Activated CD8-positive, alpha-beta memory T cell treated with anti-CD3 and anti-CD28 coated beads, Interleukin-2, amount 50 U/mL, for 24 hours (primary cell): ENCODE measurements around the gene TUBB2B.
"Not testable (repeated sequence)": the region's sequence is repeated elsewhere in the genome, so short reads cannot be mapped to it uniquely, and the experiment has no call there.

ENCODE experiments used
- DNase-seq: peaks from one replicate; pipeline ENCODE4 v3.0.0-alpha.2; 2020; ENCODE audit errors: extremely low read depth

Gene TUBB2B

DNA sequence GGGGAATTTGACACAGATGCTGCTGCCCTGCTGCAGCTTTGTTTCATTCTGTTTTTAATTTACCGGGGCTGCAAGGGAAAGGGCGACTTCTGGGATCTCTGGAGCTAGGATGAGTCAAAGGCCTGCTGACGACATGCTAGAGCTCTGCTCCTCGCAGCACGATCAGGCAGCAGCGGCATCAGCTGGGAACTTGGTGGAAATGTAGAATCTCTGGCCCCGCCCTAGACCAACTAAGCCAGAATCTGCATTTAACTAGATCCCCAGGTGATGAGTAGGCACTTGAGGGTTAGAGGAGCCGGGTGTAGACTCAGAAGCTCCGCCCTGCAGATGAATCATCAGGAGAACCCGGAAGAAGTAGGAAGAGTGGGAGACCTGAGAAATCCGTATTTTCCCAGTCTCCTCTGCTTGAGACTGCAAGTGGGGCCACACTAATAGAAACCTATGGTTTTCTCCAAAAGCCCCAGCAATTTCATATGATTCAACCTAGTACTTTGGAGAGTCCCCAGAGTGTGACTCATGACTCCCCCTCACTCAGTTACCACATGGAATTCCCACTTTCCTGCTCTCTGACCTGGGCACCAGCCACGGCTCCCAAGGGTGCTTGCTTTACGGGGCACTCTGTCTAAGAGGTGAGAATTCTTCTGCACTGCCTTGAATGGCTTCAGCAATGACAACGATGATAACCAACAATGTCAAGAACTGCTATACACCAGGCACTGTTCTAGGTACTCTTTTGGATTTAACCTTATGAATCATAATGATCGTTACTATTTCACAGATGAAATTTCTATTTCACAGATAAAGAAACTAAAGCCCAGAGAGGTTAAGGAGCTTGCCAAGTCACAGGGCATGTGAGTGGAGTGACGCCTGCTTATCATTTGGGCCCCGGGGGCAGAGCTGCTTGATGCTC is 18.1 kb downstream of the TUBB2B start:
- DNase-seq: peak; percentile 44

DNA sequence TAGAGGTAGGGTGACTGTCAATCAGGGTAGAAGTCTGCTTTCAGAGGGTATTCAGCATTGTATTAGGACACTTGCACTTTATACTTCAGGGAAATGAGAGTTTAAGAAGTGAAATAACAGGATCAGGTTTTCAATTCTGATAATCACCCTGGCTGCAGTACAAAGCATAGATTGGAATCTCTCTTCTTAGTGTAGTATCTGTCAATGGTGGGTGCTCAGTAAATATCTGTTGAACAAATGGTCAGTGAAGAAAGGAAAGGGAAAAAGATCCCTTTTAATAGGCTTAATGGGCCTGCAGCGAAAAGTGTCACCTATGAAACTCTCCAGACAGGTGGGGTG is 18.7 kb downstream of the TUBB2B start:
- no peak for DNase-seq

DNA sequence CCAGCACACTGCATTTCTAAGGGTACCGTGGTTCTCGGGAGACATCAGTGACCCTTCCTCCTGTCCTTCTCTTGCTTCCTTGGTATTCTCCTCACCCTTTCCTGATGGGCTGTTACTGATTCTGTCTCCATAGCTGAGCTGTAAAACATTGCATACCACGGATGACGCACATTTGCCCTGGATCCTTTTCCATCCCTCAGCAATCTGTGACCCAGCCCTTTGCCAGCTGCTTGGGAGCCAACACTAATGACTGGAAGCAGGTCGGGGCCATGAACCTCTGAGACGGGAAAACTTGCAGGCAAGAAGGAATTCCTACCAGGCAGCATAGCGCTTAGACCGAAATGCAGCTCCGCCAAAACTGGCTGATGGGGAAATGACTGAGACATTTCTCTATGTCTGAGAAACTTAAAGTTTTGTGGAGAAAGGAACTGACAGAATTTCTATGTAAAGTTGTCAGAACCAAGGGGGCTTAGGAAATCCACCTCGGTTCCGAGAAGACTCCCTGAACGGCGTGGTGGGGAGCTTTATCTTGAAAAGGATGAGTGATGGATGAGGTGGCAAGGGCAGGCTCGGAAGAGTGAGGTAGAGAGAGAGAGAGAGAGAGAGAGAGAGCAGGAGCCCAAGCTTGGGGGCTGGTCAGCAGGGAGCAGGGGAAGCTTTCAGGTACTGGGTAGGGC is 19.2 kb downstream of the TUBB2B start:
- no peak for DNase-seq

DNA sequence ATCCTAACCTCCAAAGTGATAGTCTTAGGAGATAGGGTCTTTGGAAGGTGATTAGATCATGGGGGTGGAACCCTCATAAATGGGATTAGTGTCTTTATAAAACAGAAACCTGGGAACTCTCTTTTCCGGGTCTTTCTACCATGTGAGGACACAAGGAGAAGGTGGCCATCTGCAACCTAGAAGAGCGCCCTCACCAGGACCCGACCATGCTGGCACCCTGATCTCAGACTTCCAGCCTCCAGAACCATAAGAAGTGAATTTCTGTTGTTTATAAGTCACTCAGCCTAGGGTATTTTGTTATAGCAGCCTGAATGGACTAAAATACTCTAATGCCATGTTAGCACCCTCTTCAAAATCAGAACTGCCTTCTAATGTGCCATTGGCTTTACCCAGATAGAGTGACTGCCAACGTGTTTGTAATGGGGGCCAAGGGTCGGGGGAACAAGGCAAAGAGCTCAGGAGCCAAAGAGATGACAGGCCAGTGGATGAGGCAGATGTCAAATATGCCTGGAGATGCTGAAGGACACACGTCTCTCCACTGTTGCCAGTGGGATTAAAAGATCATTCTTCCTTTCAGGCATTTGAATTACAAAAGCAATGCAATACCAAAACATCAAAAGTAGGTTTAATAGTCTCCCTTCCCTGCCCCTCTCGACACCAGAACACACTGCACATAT is 21.0 kb downstream of the TUBB2B start:
- no peak for DNase-seq

DNA sequence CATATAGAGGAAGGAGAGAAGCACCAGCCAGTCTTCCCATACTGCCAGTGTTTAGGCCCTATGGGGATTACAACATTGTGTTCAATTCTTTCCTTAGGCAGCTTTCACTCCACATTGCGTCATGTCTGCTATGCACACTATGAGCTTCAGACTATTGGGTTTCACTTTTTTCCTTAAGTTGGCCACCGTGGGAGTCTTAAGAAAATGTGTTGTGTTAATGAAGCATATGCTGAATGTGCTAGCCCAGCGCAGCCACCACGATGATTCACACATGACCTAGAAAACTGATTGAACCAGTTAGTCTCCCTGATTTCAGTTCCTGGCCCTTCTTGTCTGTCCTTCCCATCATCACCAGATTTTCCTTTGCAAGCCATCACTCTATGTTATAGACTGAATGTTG is 21.5 kb downstream of the TUBB2B start:
- no peak for DNase-seq

DNA sequence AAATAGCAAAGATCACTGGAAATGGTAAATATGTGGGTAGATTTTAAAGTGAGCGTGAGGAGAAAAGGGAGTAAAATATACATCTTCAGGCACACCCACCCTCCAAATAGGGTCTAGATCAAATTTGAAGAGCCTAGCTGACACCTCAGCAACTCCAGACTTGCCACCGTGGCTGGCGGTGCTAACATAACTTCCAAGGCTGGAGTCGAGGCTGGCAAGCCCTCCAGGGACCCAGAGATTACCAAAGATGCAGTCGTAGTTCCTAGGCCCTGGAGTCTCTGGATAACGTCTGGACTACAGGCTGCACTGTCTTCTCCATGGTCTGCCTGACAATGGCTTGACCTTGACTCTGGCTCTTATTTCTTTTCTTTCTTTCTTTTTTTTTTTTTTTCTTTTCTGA is 22.5 kb downstream of the TUBB2B start:
- DNase-seq: no peak

DNA sequence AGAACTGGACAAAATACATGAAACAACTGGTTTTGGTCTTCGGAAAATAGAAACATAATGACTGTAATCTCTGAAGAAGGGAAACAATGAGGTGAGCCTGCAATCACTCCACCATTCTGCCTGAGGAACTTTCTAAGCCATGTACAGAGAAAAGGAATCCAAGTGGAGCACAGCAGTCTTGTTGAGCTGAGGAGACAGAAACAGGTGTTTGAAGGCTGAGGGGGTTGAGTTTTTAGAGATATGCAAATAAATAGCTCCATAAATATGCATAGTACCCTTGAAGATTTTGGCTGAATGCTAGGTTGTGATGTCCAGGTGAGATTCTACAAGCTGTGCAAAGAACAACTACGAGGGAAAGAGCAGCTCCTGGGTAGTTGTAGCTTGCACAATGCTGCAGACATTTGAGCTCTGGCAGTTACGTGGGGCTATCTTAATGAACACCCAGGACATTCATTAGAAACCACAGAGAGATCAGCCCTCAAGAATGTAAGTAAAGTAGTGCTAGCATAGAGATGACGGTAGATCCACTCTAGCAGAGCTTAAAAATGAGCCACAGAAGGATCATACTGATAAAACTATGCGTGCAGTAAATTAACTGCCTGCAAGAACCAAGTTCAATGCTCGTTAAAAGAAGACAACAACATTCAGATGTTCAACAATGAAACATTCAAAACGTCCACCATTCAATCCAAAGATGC is 24.3 kb downstream of the TUBB2B start:
- DNase-seq: no peak

DNA sequence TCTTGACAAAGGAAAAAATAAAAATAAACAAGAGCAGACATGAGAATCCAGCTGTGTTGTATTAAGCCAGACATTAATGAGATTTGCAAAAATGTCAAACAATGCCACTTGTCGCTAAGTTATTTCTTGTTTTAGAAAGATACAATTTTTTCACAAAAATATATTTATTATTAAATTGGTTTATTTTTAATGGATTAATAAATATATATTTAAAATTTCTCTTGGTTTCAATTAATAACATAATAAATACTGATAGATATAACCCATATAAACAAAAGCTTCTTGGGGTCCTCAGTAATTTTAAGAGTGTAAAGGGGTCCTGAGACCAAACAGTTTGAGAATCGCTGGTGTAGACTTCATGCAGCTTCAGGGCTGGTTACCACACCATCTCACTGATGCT is 26.1 kb downstream of the TUBB2B start:
- no peak for DNase-seq

DNA sequence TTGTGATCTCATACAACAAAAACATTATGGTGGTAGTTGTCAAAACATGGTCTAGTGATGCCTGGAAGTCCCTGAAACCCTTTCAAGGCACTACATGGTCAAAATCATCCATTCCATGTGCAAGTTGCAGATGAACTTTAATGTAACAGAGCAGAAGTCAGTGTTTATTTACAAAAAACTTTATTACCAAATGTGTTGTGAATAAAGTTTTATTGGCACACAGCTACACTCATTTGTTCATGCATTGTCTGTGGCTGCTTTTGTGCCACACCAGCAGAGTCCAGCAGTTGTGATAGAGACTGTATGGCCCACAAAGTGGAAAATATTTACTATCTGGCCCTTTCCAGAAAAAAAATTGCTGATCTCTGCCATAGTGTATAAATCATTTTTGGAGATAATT is 26.8 kb downstream of the TUBB2B start:
- DNase-seq: no peak

DNA sequence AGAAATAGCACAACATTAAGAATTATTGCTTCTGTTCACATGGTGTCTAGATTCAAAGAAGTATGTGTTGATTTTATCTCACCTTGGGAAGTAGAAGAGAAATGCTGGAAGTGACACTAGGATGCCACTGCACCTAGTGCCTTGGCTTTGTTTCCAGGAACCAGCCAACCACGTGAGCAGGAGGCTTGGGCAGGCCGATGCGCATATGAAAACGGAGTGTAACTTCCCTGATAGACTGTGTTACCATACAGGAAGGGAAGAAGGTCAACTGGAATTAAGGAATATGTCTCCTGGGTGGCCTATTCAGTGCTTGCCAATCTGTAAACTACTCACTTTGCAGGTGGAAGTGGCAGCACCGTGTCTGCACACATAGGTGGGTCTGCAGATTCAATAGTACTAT is 28.1 kb downstream of the TUBB2B start:
- DNase-seq: no peak

DNA sequence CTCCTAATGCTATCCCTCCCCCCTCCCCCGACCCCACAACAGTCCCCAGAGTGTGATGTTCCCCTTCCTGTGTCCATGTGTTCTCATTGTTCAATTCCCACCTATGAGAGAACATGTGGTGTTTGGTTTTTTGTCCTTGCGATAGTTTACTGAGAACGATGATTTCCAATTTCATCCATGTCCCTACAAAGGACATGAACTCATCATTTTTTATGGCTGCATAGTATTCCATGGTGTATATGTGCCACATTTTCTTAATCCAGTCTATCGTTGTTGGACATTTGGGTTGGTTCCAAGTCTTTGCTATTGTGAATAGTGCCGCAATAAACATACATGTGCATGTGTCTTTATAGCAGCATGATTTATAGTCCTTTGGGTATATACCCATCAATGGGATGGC is 29.7 kb downstream of the TUBB2B start:
- not testable (repeated sequence) for DNase-seq

DNA sequence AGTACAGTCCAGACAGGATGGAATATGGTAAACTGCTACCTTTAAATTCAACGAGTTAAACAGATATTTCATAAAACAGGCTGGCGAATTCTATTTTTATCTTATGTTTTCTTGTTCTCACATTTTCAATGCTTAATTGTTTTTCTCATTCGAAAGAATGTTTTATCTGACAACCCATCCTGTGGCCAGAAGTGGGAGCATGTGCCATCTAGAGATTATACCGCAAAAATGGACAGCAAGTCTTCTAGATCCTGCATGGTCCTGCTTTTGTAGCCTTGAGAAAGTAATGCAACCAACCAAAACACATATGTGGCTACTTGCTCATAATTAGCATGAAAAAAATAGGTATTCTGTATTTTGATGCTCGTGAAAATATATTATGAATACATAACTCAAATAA is 30.7 kb downstream of the TUBB2B start:
- DNase-seq: no peak

DNA sequence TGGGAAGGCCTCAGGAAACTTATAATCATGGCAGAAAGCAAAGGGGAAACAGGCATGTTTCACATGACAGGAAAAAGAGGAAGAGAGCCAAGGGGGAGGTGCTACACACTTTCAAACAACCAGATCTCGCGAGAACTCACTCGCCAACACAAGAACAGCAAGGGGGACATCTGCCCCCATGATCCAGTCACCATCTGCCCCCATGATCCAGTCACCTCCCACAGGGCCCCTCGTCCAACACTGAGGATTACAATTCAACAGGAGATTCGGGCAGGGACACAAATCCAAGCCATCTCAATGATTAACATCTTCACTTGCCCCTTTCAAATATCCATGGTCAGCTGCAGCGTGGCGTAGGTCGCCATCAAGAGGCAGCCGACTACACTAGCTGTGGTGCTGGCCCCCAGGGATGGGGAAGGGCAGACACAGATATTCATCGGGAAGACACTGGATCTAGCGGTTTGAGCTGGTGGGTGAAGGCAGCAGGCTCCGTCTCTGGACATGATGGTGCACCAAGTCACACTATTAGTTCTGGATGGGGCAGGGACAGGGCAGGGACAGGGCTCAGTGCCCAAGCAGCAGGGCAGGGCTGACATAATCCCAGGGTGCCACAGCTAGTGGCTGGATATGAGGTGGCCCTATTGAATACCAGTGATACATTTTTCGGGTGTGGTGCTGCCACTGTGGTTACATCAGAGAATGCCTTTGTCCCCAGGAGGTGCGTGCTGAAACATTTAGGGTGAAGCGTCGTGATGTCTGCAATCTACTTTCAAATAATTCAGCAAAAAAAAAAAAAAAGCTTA is 31.6 kb downstream of the TUBB2B start:
- no peak for DNase-seq

DNA sequence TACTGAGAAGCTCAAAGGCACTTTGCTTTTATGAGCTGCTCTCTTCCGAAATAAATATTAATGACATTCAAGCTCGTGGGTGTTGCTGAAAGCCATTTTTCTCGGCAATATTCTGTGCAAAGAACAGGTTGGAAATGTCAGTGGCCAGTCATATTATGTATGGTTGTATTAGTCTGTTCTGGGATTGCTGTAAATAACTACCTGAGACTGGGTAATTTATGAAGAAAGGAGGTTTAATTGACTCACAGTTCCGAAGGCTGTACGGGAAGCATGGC is 32.1 kb downstream of the TUBB2B start:
- DNase-seq: no peak

DNA sequence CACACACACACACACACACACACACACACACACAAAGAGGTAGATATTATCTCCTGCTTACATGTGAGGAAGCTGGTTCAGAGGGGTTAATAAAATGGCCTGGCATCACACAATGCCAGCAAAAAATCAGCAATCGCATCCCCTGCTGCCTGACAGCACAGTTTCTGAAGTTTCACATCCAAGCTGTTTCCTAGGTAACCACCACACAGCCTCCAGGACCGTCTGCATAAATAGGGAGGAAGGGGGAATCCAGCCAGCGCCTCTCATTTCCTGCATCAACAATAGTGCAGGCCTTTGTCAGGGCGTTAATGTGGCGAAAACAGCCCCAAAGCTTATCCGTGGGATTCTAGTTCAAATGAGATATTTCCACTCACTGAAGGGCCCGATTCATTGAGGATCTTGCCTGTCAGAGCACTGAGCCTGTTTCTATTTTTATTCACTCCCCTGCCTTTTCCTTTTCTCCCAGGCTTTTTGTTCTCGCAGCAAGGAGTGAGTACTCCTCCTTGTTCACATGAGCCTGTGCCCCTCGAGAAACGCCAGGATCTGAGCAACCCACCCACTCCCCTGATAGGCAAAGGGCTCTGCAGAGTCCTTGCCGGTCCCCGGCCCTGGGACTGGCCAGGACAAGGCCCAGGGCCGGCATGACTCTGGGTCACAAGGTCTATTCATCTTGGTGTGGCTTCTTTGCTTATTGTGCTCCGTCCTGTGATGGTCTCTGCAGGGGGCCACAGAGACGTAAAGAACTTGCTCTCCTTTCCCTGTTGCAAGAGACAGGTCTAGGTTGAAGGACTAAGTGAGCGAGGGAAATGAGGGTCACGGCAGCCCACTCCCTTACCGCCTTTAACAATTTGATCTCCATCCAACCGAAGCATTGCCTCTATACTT is 32.7 kb downstream of the TUBB2B start:
- no peak for DNase-seq

DNA sequence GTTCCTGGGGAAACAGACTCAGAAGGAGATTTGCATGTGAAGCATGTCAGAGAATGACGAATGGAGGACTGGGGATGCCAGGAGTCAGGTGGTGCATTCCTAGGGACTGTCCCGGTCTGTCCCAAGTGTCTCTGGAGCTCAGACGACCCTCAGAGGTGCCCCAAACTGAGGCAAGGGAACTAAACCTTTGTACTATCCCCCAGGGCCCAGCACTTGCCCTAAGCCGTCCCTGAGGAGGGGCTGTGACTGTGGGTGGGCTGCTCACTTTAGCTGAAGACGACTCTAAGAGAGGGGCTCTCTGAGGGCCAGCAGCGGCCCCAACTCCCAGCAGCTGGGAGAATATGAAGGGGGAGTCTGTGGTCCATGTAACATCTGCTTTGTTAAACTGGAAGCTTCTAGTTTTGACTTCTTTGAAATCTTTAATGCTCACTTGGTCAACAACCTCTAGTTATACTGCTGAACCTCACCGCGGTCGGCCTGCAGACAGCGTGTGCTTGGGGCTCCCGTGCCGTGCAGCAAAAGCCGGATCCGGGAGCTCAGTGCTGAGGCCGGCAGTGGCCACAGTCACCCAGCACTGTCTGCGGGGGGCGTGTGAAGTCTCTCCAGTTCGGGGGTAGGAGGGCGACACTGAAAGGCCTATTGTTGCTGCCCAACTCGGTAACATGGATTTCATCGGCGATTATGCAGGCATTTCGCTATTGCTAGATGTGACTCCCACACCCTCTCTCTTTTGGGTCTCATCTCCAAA is 34.2 kb downstream of the TUBB2B start:
- DNase-seq: no peak

DNA sequence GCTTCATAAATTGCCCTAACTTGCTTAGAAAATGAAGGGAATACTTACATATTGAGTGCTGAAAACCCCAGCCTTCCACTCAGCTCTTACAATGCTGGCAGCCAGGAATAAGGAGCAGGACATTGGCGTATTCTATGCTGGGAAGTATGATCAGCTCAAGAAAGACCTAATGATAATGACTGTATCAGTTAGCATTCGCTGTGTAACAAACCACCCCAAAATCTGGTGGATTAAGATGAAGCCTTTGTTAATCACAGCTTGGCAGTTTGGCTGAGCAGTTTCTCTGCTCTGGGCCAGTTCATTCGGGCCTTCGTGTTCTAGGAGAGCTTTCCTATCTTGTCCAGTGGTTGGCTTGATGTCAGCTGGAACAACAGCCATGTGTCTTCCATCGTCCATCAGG is 36.7 kb downstream of the TUBB2B start:
- DNase-seq: no peak

DNA sequence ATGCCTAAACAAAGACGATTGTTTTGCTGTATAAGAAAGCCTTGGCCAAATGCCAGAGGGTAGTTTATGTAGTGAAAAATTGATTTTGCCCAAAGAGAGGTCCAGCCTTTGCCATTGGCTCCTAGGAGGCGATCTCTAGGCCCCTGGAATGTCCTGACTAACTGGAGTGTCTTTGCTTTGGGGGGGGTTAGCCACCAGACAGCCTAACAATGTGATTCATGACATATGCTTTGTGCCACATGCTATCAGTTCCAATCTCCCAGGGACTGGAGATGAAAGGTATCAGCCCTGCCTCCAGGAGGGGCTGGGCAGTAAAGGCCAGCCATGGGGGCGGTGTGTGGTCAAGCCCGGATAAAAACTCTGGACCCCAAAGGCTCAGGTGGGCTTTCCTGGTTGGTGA is 37.4 kb downstream of the TUBB2B start:
- no peak for DNase-seq

DNA sequence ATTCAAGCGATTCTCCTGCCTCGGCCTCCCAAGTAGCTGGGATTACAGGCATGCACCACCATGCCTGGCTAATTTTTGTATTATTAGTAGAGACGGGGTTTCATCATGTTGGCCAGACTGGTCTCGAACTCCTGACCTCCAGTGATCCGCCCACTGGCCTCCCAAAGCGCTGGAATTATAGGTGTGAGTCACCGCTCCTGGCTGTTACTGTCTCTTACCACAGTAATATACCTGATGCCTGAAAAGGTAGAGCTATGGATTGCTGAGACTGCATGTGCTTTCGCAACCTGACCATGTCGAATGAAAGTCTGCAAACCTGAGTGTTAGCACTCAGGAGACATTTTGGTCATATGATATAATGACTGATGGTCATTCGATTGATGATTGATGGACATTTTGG is 38.3 kb downstream of the TUBB2B start:
- DNase-seq: not testable (repeated sequence)

DNA sequence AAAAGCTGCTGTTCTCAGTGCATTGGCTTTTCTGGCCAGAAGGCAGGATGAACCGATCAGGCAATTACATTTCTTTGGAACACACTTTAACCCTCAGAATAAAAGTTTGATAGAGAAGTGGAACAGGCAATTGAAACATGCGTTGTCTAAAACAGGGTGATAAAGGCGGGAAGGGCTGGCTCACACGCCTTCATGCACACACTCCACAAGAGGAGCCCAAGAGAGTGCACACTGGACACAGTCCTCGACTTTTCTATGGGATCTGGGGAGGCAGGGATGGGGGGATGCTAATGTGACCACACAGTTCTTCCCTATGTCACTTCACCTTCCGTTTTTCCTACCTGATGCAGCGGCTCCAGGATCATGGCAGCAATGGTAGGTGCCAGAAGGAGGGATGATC is 39.2 kb downstream of the TUBB2B start:
- DNase-seq: no peak
